HG02981 (cell line): ENCODE measurements around the gene TDRD9.
"Not testable (repeated sequence)": the region's sequence is repeated elsewhere in the genome, so short reads cannot be mapped to it uniquely, and the experiment has no call there.

Experiments used
- ATAC-seq: cut with Tn5 transposase; IDR thresholded peaks from one replicate; pipeline ENCODE4 v1.9.1; 2021; ENCODE audit warnings: mild to moderate bottlenecking, moderate library complexity; ENCODE audit not compliant: unreplicated experiment

The TDRD9 gene

GRCh38 chr14:103892247-103892646, 36.0 kb upstream of the TDRD9 start:
- no peak for ATAC-seq

DNA sequence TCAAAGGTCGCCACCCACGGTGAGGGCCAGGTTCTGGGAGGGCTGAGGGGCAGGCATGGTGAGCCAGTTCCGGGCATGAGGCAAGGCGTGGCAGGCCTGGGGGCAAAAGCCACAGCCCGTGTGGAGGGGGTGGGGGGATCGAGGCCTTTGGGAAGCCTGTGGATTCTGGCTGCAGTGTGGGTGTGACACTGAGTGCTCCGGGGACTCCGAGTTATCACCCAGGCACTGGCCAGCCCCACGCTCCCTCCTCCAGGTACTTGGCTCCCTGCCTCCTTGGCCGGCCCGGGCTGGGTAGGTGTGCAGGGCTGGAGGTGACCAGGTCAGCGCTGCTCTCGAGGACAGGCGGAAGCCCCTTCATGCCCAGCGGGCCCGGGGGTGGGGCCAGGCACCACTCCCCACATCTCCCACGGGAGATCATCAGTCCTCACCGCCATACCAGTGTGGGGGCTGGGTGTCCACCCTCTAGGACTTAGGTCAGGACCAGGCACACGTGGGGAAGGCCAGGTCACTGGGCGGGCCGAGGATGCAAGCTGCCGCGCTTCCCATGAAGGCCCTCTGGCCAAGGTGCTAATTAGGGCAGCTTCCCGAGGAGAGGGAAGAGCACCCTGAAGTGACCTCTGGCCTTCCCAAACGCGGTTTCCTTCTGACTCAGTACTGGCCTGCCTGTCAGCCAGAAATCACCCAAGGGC, 34.1 kb upstream of the TDRD9 start:
- ATAC-seq = no peak

- ATAC-seq = no peak
Measured at GRCh38 chr14:103894723-103895059, 33.6 kb upstream of the TDRD9 start.

DNA sequence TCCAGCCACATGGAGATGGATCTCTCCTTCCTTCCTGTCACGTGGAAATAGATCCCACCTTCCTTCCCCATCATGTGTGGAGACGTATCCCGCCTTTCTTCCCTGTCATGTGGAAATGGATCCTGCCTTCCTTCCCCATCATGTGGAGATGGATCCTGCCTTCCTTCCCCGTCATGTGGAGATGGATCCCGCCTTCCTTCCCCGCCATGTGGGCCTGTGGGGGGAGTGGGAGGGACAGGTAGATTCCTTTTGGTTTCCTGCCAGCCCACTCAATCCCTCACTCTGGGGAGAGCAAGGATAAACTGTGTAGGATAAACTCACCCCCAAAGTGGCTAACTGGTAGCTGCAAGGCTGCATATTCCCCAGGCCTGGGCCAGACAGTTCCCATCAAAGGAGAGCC, 31.7 kb upstream of the TDRD9 start:
- no peak for ATAC-seq

GRCh38 chr14:103897075-103897947, 30.9 kb upstream of the TDRD9 start:
- no peak for ATAC-seq

GRCh38 chr14:103898204-103898603, 30.1 kb upstream of the TDRD9 start:
- ATAC-seq = no peak

- no peak for ATAC-seq
Measured at GRCh38 chr14:103898711-103899110, 29.5 kb upstream of the TDRD9 start.

GRCh38 chr14:103899316-103899715, 28.9 kb upstream of the TDRD9 start:
- ATAC-seq = no peak

DNA sequence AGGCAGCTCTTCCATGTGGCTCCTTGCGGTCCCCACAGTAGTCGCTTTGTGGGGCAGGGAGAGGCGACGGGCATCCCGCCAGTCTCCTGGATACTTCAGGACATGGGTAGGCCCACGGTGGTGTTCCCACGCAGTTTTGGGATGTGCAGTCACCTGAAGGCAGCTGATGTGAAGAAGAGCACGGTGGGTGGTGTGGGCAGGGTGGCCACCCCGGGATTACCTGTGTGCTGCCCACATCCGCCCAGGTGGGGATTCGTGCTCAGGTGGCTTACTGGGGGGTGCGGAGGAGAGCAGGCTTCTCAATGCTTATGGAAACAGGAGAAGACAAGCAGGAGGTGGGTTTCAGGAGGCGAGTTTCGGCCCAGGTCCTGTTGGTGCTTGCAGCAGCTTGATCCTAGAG, 28.4 kb upstream of the TDRD9 start:
- ATAC-seq = no peak

DNA sequence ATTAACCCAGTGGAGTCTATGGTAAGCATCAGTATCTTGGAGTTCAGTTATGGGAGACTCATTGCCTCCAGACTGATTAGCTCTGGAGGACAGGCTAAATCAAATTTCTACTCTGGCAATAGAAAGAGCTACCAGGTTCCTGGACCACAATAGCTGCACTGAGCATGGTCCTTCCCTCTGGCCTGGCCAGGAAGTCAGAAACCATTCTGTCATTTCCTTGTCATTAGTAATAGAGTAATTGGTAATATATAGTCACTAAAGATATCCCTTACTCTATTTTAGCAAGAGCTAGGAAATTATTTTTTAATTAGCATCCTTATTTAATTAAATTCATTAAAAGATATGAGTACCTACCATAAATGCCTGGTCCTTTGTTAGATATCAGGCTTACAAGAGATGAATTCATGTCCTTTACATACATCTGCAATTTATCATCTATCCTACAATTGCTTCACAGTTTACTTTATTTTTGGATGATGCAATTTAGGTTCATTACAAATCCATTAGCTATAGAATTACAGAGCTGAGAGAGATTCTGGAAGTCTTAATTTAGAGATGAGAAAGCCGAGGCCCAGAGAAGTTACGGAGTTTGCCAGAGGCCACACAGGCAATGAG, 23.7 kb upstream of the TDRD9 start:
- ATAC-seq = no peak

DNA sequence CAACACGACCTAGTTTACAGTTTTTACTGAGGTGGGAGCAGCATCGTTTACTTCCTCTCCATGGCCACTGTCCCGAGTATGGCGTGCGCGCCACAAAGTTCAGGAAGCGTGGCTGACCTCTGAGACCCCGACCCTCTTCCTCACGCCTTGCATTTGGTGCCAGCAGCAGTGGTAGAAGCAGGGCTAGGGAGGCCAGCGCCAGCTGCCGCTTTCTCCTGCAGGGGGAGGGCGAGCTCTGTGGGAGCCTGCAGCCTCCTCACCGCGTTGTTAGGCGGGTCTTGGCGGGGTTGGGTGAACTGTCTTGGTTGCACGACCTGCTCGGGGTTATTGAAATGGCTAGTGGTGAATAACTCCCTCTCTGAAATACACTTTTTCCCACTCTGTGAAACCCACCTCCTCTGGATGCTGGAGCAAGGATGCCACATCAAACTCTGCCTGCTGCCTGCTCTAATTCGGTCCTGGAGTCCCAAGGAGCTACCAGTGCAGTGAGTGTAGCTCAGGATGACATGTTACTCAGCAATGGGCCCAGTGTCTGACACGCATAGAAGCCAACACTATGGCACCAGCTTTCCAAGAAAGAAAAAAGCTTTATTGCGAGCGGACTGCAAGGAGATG, 22.3 kb upstream of the TDRD9 start:
- no peak for ATAC-seq

- ATAC-seq = no peak
Measured at GRCh38 chr14:103908580-103908979, 19.7 kb upstream of the TDRD9 start.

DNA sequence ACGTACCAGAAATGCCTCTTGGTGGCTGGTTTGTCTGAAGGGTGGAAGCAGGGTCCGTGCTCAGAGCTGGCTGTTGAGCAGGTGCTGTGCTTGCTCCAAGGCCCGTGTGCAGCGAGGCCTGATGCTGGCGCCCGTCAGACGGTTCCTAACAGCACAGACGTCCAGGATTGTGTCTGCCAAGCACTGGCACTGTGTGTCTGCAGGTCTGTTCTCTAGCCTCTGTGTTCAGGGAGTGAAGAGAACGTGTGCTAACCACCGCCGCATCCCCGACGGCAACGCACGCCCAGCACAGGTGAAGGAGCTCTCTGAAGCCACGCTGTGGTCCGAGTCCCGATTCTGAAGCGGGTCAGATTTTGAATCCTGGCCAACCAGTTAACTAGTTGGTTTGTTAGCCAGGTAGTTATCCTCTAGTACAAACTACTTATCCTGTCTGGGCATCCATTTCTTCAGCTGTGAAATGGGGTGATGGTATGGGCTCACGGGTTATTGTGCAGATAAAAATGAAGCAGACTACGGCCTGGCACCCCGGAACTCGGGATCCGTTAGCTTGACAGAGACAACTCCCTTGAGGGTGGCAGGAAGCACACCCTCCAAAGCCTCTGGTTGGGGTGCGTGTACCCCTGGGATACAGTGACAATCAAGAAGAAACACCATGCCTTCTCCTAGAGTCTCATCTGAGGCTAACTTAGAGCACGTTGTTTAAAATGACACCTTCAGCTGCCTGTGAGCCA, 18.6 kb upstream of the TDRD9 start:
- ATAC-seq = no peak

- ATAC-seq = no peak
Measured at GRCh38 chr14:103910262-103910935, 17.9 kb upstream of the TDRD9 start.

DNA sequence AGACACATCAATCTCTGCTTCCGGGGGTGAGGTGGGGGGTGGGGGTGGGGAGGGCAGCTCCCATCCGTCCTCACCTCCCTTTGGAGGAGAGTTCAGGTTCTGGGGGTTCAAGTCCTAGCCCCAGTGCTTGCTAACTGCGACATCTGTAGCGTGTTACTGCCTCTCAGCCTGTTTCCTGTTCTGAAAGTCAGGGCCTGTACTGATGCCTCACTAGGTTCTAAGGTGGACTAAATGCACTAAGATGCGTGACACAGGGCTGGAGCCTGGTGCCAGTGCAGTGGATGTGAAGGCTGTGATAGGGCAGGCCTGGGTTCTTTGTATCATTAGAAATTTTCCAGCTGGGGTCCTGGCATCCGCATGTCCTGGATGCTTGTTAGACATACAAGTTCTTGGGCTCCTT, 17.3 kb upstream of the TDRD9 start:
- ATAC-seq = no peak

DNA sequence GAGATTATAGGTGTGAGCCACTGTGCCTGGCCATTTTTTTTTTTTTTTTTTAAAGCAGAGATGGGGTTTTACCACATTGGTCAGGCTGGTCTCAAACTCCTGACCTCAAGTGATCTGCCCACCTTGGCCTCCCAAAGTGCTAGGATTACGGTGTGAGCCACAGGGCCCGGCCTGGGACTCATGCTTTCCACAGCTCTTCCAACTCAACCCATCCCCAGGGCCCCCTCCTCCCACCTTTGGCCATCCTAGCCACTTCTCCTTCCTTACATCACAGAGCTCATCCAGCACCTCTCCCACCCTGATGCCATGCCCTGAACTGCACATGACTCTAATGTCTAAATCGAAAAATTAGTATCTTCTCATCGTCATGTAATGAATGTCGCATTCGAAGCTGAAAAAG, 12.6 kb upstream of the TDRD9 start:
- no peak for ATAC-seq

- no peak for ATAC-seq
Measured at GRCh38 chr14:103916636-103917262, 11.5 kb upstream of the TDRD9 start.

DNA sequence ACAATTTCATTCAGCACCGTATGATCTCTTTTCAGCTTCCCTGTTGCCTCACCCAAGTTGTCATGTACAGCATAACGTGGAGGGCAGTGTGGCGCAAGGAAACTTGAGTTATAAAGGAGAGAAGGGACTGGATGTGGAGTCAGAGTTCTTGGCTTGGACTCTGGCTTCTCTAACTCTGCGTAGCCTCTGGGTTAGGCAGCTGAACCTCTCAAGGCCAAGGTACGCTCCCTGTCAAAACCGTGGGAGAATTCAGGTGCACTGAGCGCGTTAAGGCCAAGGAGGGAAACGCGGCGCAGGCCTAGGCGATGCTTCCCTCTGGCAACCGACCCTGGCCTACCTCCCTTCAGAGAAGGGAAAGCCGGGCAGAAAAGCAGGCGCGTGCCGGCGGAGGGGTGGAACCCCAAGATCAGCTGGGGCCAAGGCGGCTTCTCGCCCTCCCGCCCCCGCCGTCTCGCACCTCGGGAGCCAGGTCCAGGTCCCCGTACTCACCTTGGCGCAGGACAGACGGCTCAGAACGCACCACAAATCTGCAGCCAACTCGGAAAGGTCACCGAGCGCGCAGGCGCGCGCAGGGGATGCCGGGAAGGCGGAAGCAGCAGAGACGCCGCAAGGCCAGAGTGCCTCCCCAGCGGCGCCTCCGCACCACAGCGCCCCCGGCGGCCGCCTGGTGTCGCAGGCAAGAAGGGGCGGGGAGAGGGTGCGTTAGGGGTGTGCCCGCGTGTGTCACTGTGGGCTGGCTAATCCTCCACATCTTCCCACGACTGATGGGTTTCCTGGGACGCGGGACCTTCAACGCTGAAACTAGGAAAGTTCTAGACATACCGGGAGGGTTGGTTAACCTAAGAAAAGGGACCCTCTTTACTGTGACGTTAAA, 7.0 kb upstream of the TDRD9 start:
- ATAC-seq = peak; percentile 92

GRCh38 chr14:103921855-103922200, 6.4 kb upstream of the TDRD9 start:
- ATAC-seq = not testable (repeated sequence)
